GM12801 (cell line): ENCODE results near the gene FRMD4A.

Experiments
- CTCF ChIP-seq: IDR thresholded peaks from one replicate; pipeline ENCODE4 v1.5.1; 2011; ENCODE audit warnings: control low read depth; ENCODE audit not compliant: insufficient read length; ENCODE audit errors: extremely low read depth

Gene FRMD4A

GRCh38 chr10:13696071-13696470 lies 634.7 kb downstream of the FRMD4A start:
- TF ChIP-seq CTCF = no peak

GRCh38 chr10:13695588-13695987 lies 635.1 kb downstream of the FRMD4A start:
- no peak for TF ChIP-seq CTCF

GRCh38 chr10:13693783-13694700 lies 636.7 kb downstream of the FRMD4A start:
- no peak for TF ChIP-seq CTCF

- TF ChIP-seq CTCF = no peak
These were observed 640.4 kb downstream of the FRMD4A start for GRCh38 chr10:13690281-13690825.

- TF ChIP-seq CTCF = no peak
These were observed 644.4 kb downstream of the FRMD4A start for GRCh38 chr10:13686331-13686752.

GRCh38 chr10:13685885-13686284 lies 644.8 kb downstream of the FRMD4A start:
- no peak for TF ChIP-seq CTCF

GRCh38 chr10:13684806-13685482 lies 645.8 kb downstream of the FRMD4A start:
- TF ChIP-seq CTCF = no peak
